ENCODE results near the gene TLE5. TPM values are rescaled to one million over a fixed set of nuclear protein-coding genes. Genes with fewer than 3 reads are reported as not detected.

TLE5 gene
- total and polyA plus RNA-seq, 9 of the 15 experiments (the other 6 are each of a cell fraction or from before 2014, with no cell fraction given): 2.0 to 347 (median 235) TPM

- TF ChIP-seq ZMIZ1 (IDR thresholded peaks at IDR 0.05; ENCODE audit: low read depth in 2 of 2, low read length in 2 of 2) (peak in 1 of 2 experiments; percentile 84; a peak in 2 of 4 replicates), CBFA2T2 (conservative IDR thresholded peaks at IDR 0.05) (peak; percentile 88), ZNF609 (CRISPR knock-in tag; IDR thresholded peaks at IDR 0.05; ENCODE audit: borderline replicate concordance) (0 out of 2 replicates have a peak, but pooled peaks have one; percentile 15), MTA1 (IDR thresholded peaks at IDR 0.05; ENCODE audit: borderline replicate concordance) (peak; percentile 58; the same call in 1 of the 2 replicates), ZNF224 (CRISPR knock-in tag; IDR thresholded peaks at IDR 0.05) (no peak), EGR1 (conservative IDR thresholded peaks at IDR 0.05) (peak; percentile 55), ELF4 (CRISPR knock-in tag; IDR thresholded peaks at IDR 0.05) (no peak), ZNF23 (CRISPR knock-in tag; IDR thresholded peaks at IDR 0.05) (no peak), TCF15 (CRISPR knock-in tag; IDR thresholded peaks at IDR 0.05) (no peak), EP300 (IDR thresholded peaks at IDR 0.05; ENCODE audit: low read length) (peak; percentile 89), BHLHE40 (IDR thresholded peaks at IDR 0.05; ENCODE audit: low read length) (peak; percentile 27; the same call in 1 of the 2 replicates), JUN (IDR thresholded peaks at IDR 0.05; ENCODE audit: borderline replicate concordance, low read depth, low read length) (no peak), JUN (CRISPR knock-in tag; IDR thresholded peaks at IDR 0.05; ENCODE audit: borderline replicate concordance) (no peak), FOXA3 (CRISPR knock-in tag; conservative IDR thresholded peaks at IDR 0.05 in 1 of 2, IDR thresholded peaks at IDR 0.05 in 1 of 2) (peak in 1 of 2 experiments; percentile 49; a peak in 1 of 4 replicates), GATA2 (CRISPR knock-in tag; IDR thresholded peaks at IDR 0.05) (peak; percentile 77), MCM3 (IDR thresholded peaks at IDR 0.05) (no peak), ZNF124 (CRISPR knock-in tag; IDR thresholded peaks at IDR 0.05) (no peak), SREBF1 (IDR thresholded peaks at IDR 0.05; ENCODE audit: borderline replicate concordance, low read depth, low read length) (no peak), TAF7 (tag; IDR thresholded peaks at IDR 0.05) (no peak), FOS (IDR thresholded peaks at IDR 0.05; ENCODE audit: extremely low read depth, insufficient read length) (no peak)
These were observed 14.7 kb downstream of the TLE5 start (continued) for GRCh38 chr19:3047496-3048189.

Measured in K562 (cell line).